ENCODE measurements around the gene PRF1.
"Not testable (repeated sequence)": the region's sequence is repeated elsewhere in the genome, so short reads cannot be mapped to it uniquely, and the experiment has no call there.

The PRF1 gene

DNA sequence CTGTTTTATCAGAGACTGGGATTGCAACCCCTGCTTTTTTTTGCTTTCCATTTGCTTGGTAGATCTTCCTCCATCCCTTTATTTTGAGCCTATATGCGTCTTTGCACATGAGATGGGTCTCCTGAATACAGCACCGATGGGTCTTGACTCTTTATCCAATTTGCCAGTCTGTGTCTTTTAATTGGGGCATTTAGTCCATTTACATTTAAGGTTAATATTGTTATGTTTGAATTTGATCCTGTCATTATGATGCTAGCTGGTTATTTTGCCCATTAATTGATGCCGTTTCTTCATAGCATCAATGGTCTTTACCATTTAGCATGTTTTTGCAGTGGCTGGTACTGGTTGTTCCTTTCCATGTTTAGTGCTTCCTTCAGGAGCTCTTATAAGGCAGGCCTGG, 40.7 kb upstream of the PRF1 start:
- H2BK12ac ChIP-seq (ENCODE audit: low read length): not testable (repeated sequence)
- WGBS (ENCODE audit: extremely low coverage, insufficient coverage, insufficient read length): no CpG with 5 or more reads among the region's 3 CpGs

GRCh38 chr10:70639640-70640383, 37.3 kb upstream of the PRF1 start:
- H2BK120ac ChIP-seq (ENCODE audit: insufficient read depth, low read length, poor library complexity); H4K12ac ChIP-seq (ENCODE audit: low read depth, low read length); H2AFZ ChIP-seq (ENCODE audit: insufficient read depth, low read length, poor library complexity); H2BK12ac ChIP-seq (ENCODE audit: low read length); H2AK5ac ChIP-seq (ENCODE audit: low read length); H3K23ac ChIP-seq (ENCODE audit: low read length); H3K27me3 ChIP-seq (ENCODE audit: insufficient read depth, low read length); H4K8ac ChIP-seq (ENCODE audit: low read depth, low read length); H3K4me1 ChIP-seq (ENCODE audit: control insufficient read depth in 1 of 2, insufficient read depth in 2 of 2, low read length in 2 of 2); H3K36me3 ChIP-seq (ENCODE audit: control insufficient read depth in 1 of 2, insufficient read depth in 2 of 2, low read length in 2 of 2); H3K9me3 ChIP-seq (ENCODE audit: insufficient read depth, low read depth, low read length); H2BK5ac ChIP-seq (ENCODE audit: low read depth, low read length, poor library complexity); H3K79me2 ChIP-seq (ENCODE audit: control insufficient read depth, insufficient read depth, low read length, poor library complexity); H3K9ac ChIP-seq (ENCODE audit: low read length); H3K14ac ChIP-seq (ENCODE audit: low read length); H4K91ac ChIP-seq (ENCODE audit: low read depth, low read length); DNase-seq; H3K27ac ChIP-seq (ENCODE audit: low read depth, low read length); H3K79me1 ChIP-seq (ENCODE audit: low read length); H3K4me2 ChIP-seq (ENCODE audit: low read length); H3K18ac ChIP-seq (ENCODE audit: low read length); H3K4me3 ChIP-seq (ENCODE audit: low read depth, low read length); H3K4ac ChIP-seq (ENCODE audit: low read depth, low read length): not testable (repeated sequence)
- WGBS (ENCODE audit: extremely low coverage, insufficient coverage, insufficient read length): no CpG with 5 or more reads among the region's 7 CpGs

More for the DNA sequence above, 40.7 kb upstream of the PRF1 start:
- H2AFZ ChIP-seq (ENCODE audit: insufficient read depth, low read length, poor library complexity); DNase-seq; H3K4me2 ChIP-seq (ENCODE audit: low read length); H2AK5ac ChIP-seq (ENCODE audit: low read length); H3K4ac ChIP-seq (ENCODE audit: low read depth, low read length); H3K23ac ChIP-seq (ENCODE audit: low read length); H3K79me1 ChIP-seq (ENCODE audit: low read length); H3K4me1 ChIP-seq (ENCODE audit: control insufficient read depth in 1 of 2, insufficient read depth in 2 of 2, low read length in 2 of 2); H2BK120ac ChIP-seq (ENCODE audit: insufficient read depth, low read length, poor library complexity); H4K12ac ChIP-seq (ENCODE audit: low read depth, low read length); H3K27me3 ChIP-seq (ENCODE audit: insufficient read depth, low read length); H3K4me3 ChIP-seq (ENCODE audit: low read depth, low read length); H4K91ac ChIP-seq (ENCODE audit: low read depth, low read length); H2BK5ac ChIP-seq (ENCODE audit: low read depth, low read length, poor library complexity); H4K8ac ChIP-seq (ENCODE audit: low read depth, low read length); H3K79me2 ChIP-seq (ENCODE audit: control insufficient read depth, insufficient read depth, low read length, poor library complexity); H3K27ac ChIP-seq (ENCODE audit: low read depth, low read length); H3K9ac ChIP-seq (ENCODE audit: low read length); H3K9me3 ChIP-seq (ENCODE audit: insufficient read depth, low read depth, low read length); H3K18ac ChIP-seq (ENCODE audit: low read length); H3K14ac ChIP-seq (ENCODE audit: low read length); H3K36me3 ChIP-seq (ENCODE audit: control insufficient read depth in 1 of 2, insufficient read depth in 2 of 2, low read length in 2 of 2): not testable (repeated sequence)

DNA sequence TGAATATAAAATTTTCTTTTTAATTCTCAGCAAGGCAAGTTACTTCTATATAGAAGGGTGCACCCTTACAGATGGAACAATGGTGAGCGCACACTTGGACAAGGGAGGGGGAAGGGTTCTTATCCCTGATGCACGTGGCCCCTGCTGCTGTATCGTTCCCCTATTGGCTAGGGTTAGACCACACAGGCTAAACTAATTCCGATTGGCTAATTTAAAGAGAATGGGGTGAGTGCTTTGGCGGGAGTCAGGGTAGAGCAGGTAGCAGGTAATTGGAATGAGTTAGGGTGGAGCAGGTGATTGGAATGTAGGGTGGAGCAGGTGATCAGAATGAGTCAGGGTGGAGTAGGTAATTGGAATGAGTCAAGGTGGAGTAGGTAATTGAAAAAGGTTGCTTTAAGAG, 32.0 kb upstream of the PRF1 start:
- H4K8ac ChIP-seq (ENCODE audit: low read depth, low read length); H3K79me1 ChIP-seq (ENCODE audit: low read length); H3K4me1 ChIP-seq (ENCODE audit: control insufficient read depth in 1 of 2, insufficient read depth in 2 of 2, low read length in 2 of 2); H2AFZ ChIP-seq (ENCODE audit: insufficient read depth, low read length, poor library complexity); H3K9me3 ChIP-seq (ENCODE audit: insufficient read depth, low read depth, low read length); H2BK120ac ChIP-seq (ENCODE audit: insufficient read depth, low read length, poor library complexity); H3K4ac ChIP-seq (ENCODE audit: low read depth, low read length); H3K4me2 ChIP-seq (ENCODE audit: low read length); H2AK5ac ChIP-seq (ENCODE audit: low read length); H3K27ac ChIP-seq (ENCODE audit: low read depth, low read length); H4K12ac ChIP-seq (ENCODE audit: low read depth, low read length); H3K9ac ChIP-seq (ENCODE audit: low read length); H3K23ac ChIP-seq (ENCODE audit: low read length); H2BK5ac ChIP-seq (ENCODE audit: low read depth, low read length, poor library complexity); H2BK12ac ChIP-seq (ENCODE audit: low read length); H4K91ac ChIP-seq (ENCODE audit: low read depth, low read length); H3K27me3 ChIP-seq (ENCODE audit: insufficient read depth, low read length); H3K36me3 ChIP-seq (ENCODE audit: control insufficient read depth in 1 of 2, insufficient read depth in 2 of 2, low read length in 2 of 2); H3K18ac ChIP-seq (ENCODE audit: low read length); DNase-seq; H3K4me3 ChIP-seq (ENCODE audit: low read depth, low read length); H3K14ac ChIP-seq (ENCODE audit: low read length); H3K79me2 ChIP-seq (ENCODE audit: control insufficient read depth, insufficient read depth, low read length, poor library complexity): not testable (repeated sequence)
- no CpG with 5 or more reads among the region's 5 CpGs for WGBS (ENCODE audit: extremely low coverage, insufficient coverage, insufficient read length)

DNA sequence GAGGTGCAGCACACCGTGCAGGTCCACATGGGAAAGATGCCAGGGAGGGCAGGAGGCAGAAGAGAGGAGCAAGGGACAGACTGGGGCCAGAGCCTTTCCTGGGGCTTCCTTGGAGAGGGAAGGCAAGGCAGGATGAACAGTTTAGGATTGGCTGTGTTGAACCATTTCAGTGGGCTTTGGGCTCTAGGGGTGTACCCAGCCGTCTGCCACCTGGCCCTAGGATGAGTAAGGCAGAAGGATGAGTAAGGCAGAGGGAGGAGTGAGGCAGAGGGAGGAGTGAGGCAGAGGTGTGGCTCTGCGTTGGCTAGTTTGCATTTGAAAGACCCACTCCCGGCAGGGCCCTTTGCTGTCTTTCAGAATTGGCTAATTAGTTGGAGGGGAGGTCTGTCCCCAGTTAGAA, 31.5 kb upstream of the PRF1 start:
- Histone ChIP-seq H3K79me2 (ENCODE audit: control insufficient read depth, insufficient read depth, low read length, poor library complexity) (no peaks in the 10 kb centered on the region), H3K9ac (ENCODE audit: low read length) (no peak overlapping the region), H2AK5ac (ENCODE audit: low read length) (no peak overlapping the region), H2AFZ (ENCODE audit: insufficient read depth, low read length, poor library complexity) (no peak overlapping the region), H4K91ac (ENCODE audit: low read depth, low read length) (no peak overlapping the region), H3K4me2 (ENCODE audit: low read length) (no peak overlapping the region), H3K27me3 (ENCODE audit: insufficient read depth, low read length) (no peaks in the 10 kb centered on the region), H4K8ac (ENCODE audit: low read depth, low read length) (no peak overlapping the region), H3K36me3 (ENCODE audit: control insufficient read depth in 1 of 2, insufficient read depth in 2 of 2, low read length in 2 of 2) (no peaks in the 10 kb centered on the region), H3K4me1 (ENCODE audit: control insufficient read depth in 1 of 2, insufficient read depth in 2 of 2, low read length in 2 of 2) (no peaks in the 10 kb centered on the region), H3K14ac (ENCODE audit: low read length) (no peak overlapping the region), H2BK120ac (ENCODE audit: insufficient read depth, low read length, poor library complexity) (no peak overlapping the region), H3K4ac (ENCODE audit: low read depth, low read length) (no peak overlapping the region), H3K18ac (ENCODE audit: low read length) (no peak overlapping the region), H3K27ac (ENCODE audit: low read depth, low read length) (no peak overlapping the region), H3K4me3 (ENCODE audit: low read depth, low read length) (no peak overlapping the region), H4K12ac (ENCODE audit: low read depth, low read length) (no peak overlapping the region), H3K79me1 (ENCODE audit: low read length) (no peaks in the 10 kb centered on the region), H2BK12ac (ENCODE audit: low read length) (no peak overlapping the region), H2BK5ac (ENCODE audit: low read depth, low read length, poor library complexity) (no peak overlapping the region), H3K9me3 (ENCODE audit: insufficient read depth, low read depth, low read length) (peaks cover 4% of the 10 kb centered on the region), H3K23ac (ENCODE audit: low read length) (no peak overlapping the region)
- no peak for DNase-seq
- no CpG with 5 or more reads among the region's 4 CpGs for WGBS (ENCODE audit: extremely low coverage, insufficient coverage, insufficient read length)
